ENCODE measurements around the gene FSTL4. TPM values are rescaled to one million over a fixed set of nuclear protein-coding genes. Genes with fewer than 3 reads are reported as not detected.

Gene FSTL4
- total and polyA plus RNA-seq, 2 of the 4 experiments (the other 2 are of a cell fraction), result 0.18 TPM; not detected in 1

DNA sequence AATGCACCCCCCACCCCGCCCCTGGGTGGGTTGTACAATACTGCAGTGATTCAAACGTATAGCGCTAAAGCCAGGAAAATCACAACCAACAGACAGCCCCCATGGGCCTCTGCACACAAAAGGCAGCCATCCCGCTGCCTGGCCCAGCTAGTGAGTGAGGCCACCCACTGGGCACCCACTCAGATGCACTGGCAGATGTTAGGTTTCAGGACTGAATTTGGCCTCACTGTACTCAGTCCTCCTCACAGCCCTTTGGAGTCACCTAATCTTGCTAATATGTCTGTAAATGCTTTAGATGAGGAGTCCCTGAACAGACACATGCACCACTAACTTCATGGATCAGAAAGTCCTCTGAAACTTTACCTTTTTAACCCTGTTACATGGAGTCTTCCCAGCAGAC is 87.7 kb downstream of the FSTL4 start:
- H3K23ac ChIP-seq (ENCODE audit: low read depth, low read length), result no peak overlapping the region
- H3K79me1 ChIP-seq (ENCODE audit: low read depth in 1 of 2, low read length in 2 of 2), result no peaks in the 10 kb centered on the region
- H2BK120ac ChIP-seq (ENCODE audit: low read depth, low read length), result no peak overlapping the region
- no peak overlapping the region for H3K9ac ChIP-seq (ENCODE audit: low read depth, low read length)
- no TSS peak for BruUV-seq (replicated peaks)
- no peak overlapping the region for H2AK5ac ChIP-seq (ENCODE audit: low read depth, low read length)
- H2AK9ac ChIP-seq (replicated peaks; ENCODE audit: low read depth, low read length, poor library complexity), result no peak overlapping the region
- no peak overlapping the region for H2BK15ac ChIP-seq (ENCODE audit: low read depth, low read length)
- no peak overlapping the region for H2AFZ ChIP-seq (replicated peaks; ENCODE audit: low read length, poor library complexity)
- dilution Hi-C loops (cut with HindIII; ENCODE audit: low sequenced_read_pairs, unreplicated experiment), result no loop called here
- no peaks in the 10 kb centered on the region for H3K9me3 ChIP-seq (ENCODE audit: control insufficient read depth, insufficient read depth, low read length)
- ATAC-seq (ENCODE audit: low read depth), result no peak
- no peak overlapping the region for H3K18ac ChIP-seq (ENCODE audit: low read depth, low read length)
- no peak overlapping the region for H2BK20ac ChIP-seq (ENCODE audit: low read depth, low read length)
- no peak overlapping the region for H3K4ac ChIP-seq (ENCODE audit: low read depth, low read length)
- no peak overlapping the region for H2BK5ac ChIP-seq (ENCODE audit: low read depth, low read length, poor library complexity, severe bottlenecking)
- no peak overlapping the region for H4K91ac ChIP-seq (ENCODE audit: insufficient read depth, low read depth, low read length)
- no peak for DNase-seq
- peaks cover 16% of the 10 kb centered on the region for H3K27me3 ChIP-seq (ENCODE audit: control insufficient read depth, insufficient read depth, low read length)
- no peaks in the 10 kb centered on the region for H3K36me3 ChIP-seq (ENCODE audit: control insufficient read depth, insufficient read depth, low read length)
- intact Hi-C loops (cut with micrococcal nuclease), result no loop called here
- H3K9me1 ChIP-seq (ENCODE audit: insufficient read depth, low read length), result no peaks in the 10 kb centered on the region
- no peak overlapping the region for H3K14ac ChIP-seq (replicated peaks; ENCODE audit: low read depth, low read length)
- no peak overlapping the region for H3K4me2 ChIP-seq (ENCODE audit: low read depth, low read length)
- in situ Hi-C loops (cut with MboI; ENCODE audit: low sequenced_read_pairs), result no loop called here
- no peak overlapping the region for H3K56ac ChIP-seq (ENCODE audit: extremely low read depth, insufficient read depth, low read length)
- no peaks in the 10 kb centered on the region for H4K20me1 ChIP-seq (ENCODE audit: insufficient read depth, low read length)
- no peaks in the 10 kb centered on the region for H3K4me1 ChIP-seq (ENCODE audit: control insufficient read depth, insufficient read depth, low read length)
- WGBS, 2 experiments (ENCODE audit: extremely low coverage in 2 of 2, insufficient read length in 1 of 2), result no CpG with 5 or more reads among the region's 4 CpGs
- H4K5ac ChIP-seq (ENCODE audit: low read depth, low read length), result no peak overlapping the region
- TF ChIP-seq MAFK (IDR thresholded peaks at IDR 0.05; ENCODE audit: low read depth, low read length), result no peak
- TF ChIP-seq BHLHE40 (IDR thresholded peaks at IDR 0.05; ENCODE audit: low read depth, low read length), result no peak
- no peak for TF ChIP-seq USF2 (IDR thresholded peaks at IDR 0.05; ENCODE audit: low read depth, low read length)
- TF ChIP-seq CTCF (conservative IDR thresholded peaks at IDR 0.05; ENCODE audit: low read depth, low read length), result no peak
- no peak for TF ChIP-seq RAD21 (IDR thresholded peaks at IDR 0.05; ENCODE audit: low read length)
- no peak for TF ChIP-seq RFX5 (IDR thresholded peaks at IDR 0.05; ENCODE audit: low read depth, low read length)
- no peak for TF ChIP-seq ELK1 (IDR thresholded peaks at IDR 0.05; ENCODE audit: borderline replicate concordance, low read depth, low read length)
- TF ChIP-seq NFE2L2 (IDR thresholded peaks at IDR 0.05; ENCODE audit: low read depth, low read length), result no peak
- TF ChIP-seq SMC3 (IDR thresholded peaks at IDR 0.05; ENCODE audit: low read depth, low read length), result no peak
- TF ChIP-seq MAZ (IDR thresholded peaks at IDR 0.05; ENCODE audit: borderline replicate concordance, low read depth, low read length), result no peak
- TF ChIP-seq CHD1 (IDR thresholded peaks at IDR 0.05; ENCODE audit: low read depth, low read length), result no peak
- no peak for TF ChIP-seq CEBPB (IDR thresholded peaks at IDR 0.05; ENCODE audit: low read depth, low read length)
- no peak for TF ChIP-seq MXI1 (IDR thresholded peaks at IDR 0.05; ENCODE audit: borderline replicate concordance, low read depth, low read length)
- no peak for TF ChIP-seq POLR2A (IDR thresholded peaks at IDR 0.05; ENCODE audit: low read depth, low read length)
- no peak for TF ChIP-seq RCOR1 (IDR thresholded peaks at IDR 0.05; ENCODE audit: insufficient replicate concordance, low read length)
- TF ChIP-seq FOS (IDR thresholded peaks at IDR 0.05; ENCODE audit: low read depth, low read length), result no peak
- CTCF ChIA-PET, result no interaction called here
- no peak overlapping the region for H3K4me3 ChIP-seq (ENCODE audit: insufficient read depth, low read depth, low read length)
- POLR2A ChIA-PET (ENCODE audit: unreplicated experiment), result no interaction called here
- no peak overlapping the region for H4K8ac ChIP-seq (ENCODE audit: low read depth in 2 of 2, low read length in 2 of 2)
- no peak overlapping the region for H3K27ac ChIP-seq (ENCODE audit: insufficient read depth, low read length)

All from IMR-90 (cell line).